Muscle of leg (tissue), 11 donors: ENCODE measurements around the gene JAZF1. TPM values are rescaled to one million over a fixed set of nuclear protein-coding genes. Genes with fewer than 3 reads are reported as not detected.

ENCODE experiments used
- DNase-seq: peaks from one replicate; pipeline ENCODE4 v3.0.0; 2013
- H3K27ac ChIP-seq: one replicate; pipeline ENCODE4 v1.5.1; 2013; ENCODE audit warnings: mild to moderate bottlenecking, low read length, control low read depth
- H3K27me3 ChIP-seq: one replicate; pipeline ENCODE4 v1.6.1; 2013; ENCODE audit warnings: low read length; ENCODE audit not compliant: control insufficient read depth, insufficient read depth
- H3K36me3 ChIP-seq: one replicate; pipeline ENCODE4 v1.6.1; 2013; ENCODE audit warnings: low read length; ENCODE audit not compliant: control insufficient read depth, insufficient read depth
- H3K4me1 ChIP-seq: one replicate; pipeline ENCODE4 v1.6.1; 2013; ENCODE audit warnings: low read length; ENCODE audit not compliant: control insufficient read depth, insufficient read depth
- H3K4me3 ChIP-seq: one replicate; pipeline ENCODE4 v1.5.1; 2013; ENCODE audit warnings: low read length, control low read depth
- H3K9me3 ChIP-seq: replicated peaks from 2 replicates; pipeline ENCODE4 v1.6.1; 2013; ENCODE audit warnings: low read depth, low read length; ENCODE audit not compliant: control insufficient read depth
- whole genome bisulfite sequencing: methylation state at CpG from one replicate; pipeline ENCODE4 v1.1.5; 2013; ENCODE audit warnings: missing lambda C conversion rate; ENCODE audit not compliant: insufficient coverage; 5-methylcytosine and 5-hydroxymethylcytosine counted together
- polyA plus RNA-seq, 8 donors: library from polyadenylated mRNA; unstranded; fragments of 120-200 nt; gene quantifications; one replicate each; pipeline versions ENCODE4 v1.2.1 to v1.2.3, GENCODE V29; 2013; ENCODE audit warnings: inconsistent platforms in 1 of 8, low replicate concordance in 1 of 8; ENCODE audit not compliant: insufficient read length in 8 of 8, insufficient read depth in 1 of 8
- total RNA-seq: library from RNA; stranded (reverse); fragments of 120-200 nt; gene quantifications from one replicate; pipeline ENCODE4 v1.2.4, GENCODE V29; 2013

JAZF1 gene
- total and polyA plus RNA-seq, 9 donors: 12.7 to 30.3 (median 28.1) TPM

- Histone ChIP-seq H3K4me3 (no peak overlapping the region), H3K9me3 (no peaks in the 10 kb centered on the region), H3K27me3 (no peaks in the 10 kb centered on the region), H3K4me1 (peaks cover 2% of the 10 kb centered on the region), H3K27ac (no peak overlapping the region), H3K36me3 (no peaks in the 10 kb centered on the region)
- 83% methylated on average over 1 of the region's 2 CpGs for WGBS
- peak; percentile 41 for DNase-seq
Measured at GRCh38 chr7:27994639-27995038, 186.0 kb downstream of the JAZF1 start.

DNA sequence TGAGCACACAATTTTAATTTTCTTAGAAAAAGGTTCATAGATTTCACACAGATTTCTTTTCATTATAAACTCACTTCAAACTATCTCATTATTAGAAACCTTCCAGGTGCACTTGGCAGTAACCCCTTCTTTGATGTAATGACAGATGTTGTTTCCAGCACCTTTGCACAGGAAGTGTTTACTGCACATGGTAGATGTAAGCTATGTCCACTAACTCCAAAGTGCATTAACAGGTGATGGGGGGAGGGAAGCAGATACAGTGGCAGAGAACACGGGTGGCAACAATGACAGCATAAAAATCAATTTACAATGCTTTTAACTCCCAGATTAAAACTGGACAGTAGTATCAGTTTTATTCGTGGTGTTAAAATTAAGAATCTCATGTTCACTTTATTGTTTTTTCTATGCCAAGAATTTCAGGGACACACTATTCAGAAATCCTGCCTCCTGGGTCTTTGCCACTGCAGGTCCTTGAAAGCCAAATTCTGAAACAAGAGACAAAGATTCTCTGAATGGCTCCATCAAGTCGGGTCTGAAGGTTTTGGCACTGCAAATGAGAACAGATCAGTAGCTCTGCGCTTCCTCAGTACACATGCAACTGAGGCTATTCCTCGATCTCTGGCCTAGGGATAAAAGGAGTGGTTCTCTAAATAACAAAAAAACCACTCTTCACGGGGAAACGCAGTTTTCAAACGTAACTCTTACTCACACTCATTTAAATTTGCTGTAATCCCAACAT is 187.7 kb downstream of the JAZF1 start:
- no peaks in the 10 kb centered on the region for H3K27me3 ChIP-seq
- H3K36me3 ChIP-seq: no peaks in the 10 kb centered on the region
- H3K4me3 ChIP-seq: no peak overlapping the region
- H3K4me1 ChIP-seq: peaks cover 2% of the 10 kb centered on the region
- no peaks in the 10 kb centered on the region for H3K9me3 ChIP-seq
- no peak overlapping the region for H3K27ac ChIP-seq
- no CpG with 5 or more reads among the region's 8 CpGs for WGBS
- peak; percentile 64 for DNase-seq

GRCh38 chr7:27992097-27992496 is 188.5 kb downstream of the JAZF1 start:
- no peaks in the 10 kb centered on the region for H3K27me3 ChIP-seq
- peaks cover 2% of the 10 kb centered on the region for H3K4me1 ChIP-seq
- H3K27ac ChIP-seq: no peak overlapping the region
- peak; percentile 38 for DNase-seq
- no CpG with 5 or more reads among the region's 4 CpGs for WGBS
- no peak overlapping the region for H3K4me3 ChIP-seq
- no peaks in the 10 kb centered on the region for H3K36me3 ChIP-seq
- H3K9me3 ChIP-seq: no peaks in the 10 kb centered on the region

DNA sequence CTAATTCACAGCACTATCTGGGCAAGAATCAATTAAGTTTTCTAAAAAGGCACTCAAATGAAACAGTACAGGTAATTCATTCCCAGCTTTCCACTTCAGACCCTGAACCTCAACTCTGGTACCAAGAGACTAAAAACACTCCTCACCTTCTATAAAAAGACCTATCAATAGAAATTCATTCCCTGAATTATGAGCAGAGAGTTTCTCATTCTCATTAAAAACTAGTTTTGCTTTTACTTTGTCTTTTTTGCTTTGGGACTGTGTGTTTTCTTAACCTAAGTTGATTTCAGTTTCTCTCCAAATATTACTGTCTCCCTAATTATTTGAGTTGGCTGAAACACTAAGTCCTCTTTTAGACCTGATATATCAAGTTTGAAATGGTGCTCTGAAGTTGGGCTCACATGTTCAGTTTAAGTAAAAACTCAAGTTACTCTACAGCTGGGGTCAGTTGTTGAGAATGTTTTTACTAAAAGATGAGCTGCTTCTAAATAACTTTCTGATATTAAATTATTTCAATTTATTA is 189.5 kb downstream of the JAZF1 start:
- Histone ChIP-seq H3K4me3 (no peak overlapping the region), H3K9me3 (no peaks in the 10 kb centered on the region), H3K4me1 (peaks cover 2% of the 10 kb centered on the region), H3K36me3 (no peaks in the 10 kb centered on the region), H3K27me3 (no peaks in the 10 kb centered on the region), H3K27ac (no peak overlapping the region)
- no peak for DNase-seq

DNA sequence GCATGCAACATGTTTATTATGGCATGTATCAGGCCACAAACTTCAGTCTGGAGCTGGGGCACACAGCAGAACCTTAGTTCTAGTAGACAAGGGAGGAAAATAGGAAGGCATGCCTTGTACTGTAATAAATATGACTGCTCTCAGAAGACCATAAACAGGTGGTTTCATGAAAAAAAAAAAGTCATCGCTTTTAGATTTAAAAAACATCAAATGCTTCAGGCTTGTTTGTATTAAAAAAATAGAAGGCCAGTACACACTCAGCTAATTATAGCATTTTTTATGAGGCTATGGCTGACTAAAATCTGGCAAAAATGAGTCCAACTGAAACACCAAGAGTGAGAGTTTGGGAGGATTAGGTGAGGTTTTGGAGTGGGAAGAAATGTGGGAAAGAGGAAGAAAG is 204.1 kb downstream of the JAZF1 start:
- WGBS: no CpG with 5 or more reads among the region's 1 CpG
- Histone ChIP-seq H3K27me3 (no peaks in the 10 kb centered on the region), H3K4me3 (no peak overlapping the region), H3K4me1 (no peaks in the 10 kb centered on the region), H3K9me3 (peaks cover 7% of the 10 kb centered on the region), H3K27ac (no peak overlapping the region), H3K36me3 (no peaks in the 10 kb centered on the region)
- no peak for DNase-seq

- Histone ChIP-seq H3K4me1 (no peaks in the 10 kb centered on the region), H3K36me3 (no peaks in the 10 kb centered on the region), H3K27me3 (no peaks in the 10 kb centered on the region), H3K4me3 (no peak overlapping the region), H3K27ac (no peak overlapping the region), H3K9me3 (peaks cover 7% of the 10 kb centered on the region)
- DNase-seq: no peak
- WGBS: 90% methylated on average over 3 of the region's 3 CpGs
Measured at GRCh38 chr7:27973625-27974024, 207.0 kb downstream of the JAZF1 start.

GRCh38 chr7:27972276-27972675 is 208.3 kb downstream of the JAZF1 start:
- Histone ChIP-seq H3K9me3 (peaks cover 4% of the 10 kb centered on the region), H3K27me3 (no peaks in the 10 kb centered on the region), H3K4me3 (no peak overlapping the region), H3K36me3 (no peaks in the 10 kb centered on the region), H3K4me1 (no peaks in the 10 kb centered on the region), H3K27ac (no peak overlapping the region)
- no CpG with 5 or more reads among the region's 2 CpGs for WGBS
- DNase-seq: no peak

GRCh38 chr7:27971171-27971812 is 209.3 kb downstream of the JAZF1 start:
- Histone ChIP-seq H3K27me3 (no peaks in the 10 kb centered on the region), H3K36me3 (no peaks in the 10 kb centered on the region), H3K4me1 (no peaks in the 10 kb centered on the region), H3K27ac (no peak overlapping the region), H3K4me3 (no peak overlapping the region), H3K9me3 (no peaks in the 10 kb centered on the region)
- WGBS: 57% methylated on average over 11 of the region's 12 CpGs
- no peak for DNase-seq

DNA sequence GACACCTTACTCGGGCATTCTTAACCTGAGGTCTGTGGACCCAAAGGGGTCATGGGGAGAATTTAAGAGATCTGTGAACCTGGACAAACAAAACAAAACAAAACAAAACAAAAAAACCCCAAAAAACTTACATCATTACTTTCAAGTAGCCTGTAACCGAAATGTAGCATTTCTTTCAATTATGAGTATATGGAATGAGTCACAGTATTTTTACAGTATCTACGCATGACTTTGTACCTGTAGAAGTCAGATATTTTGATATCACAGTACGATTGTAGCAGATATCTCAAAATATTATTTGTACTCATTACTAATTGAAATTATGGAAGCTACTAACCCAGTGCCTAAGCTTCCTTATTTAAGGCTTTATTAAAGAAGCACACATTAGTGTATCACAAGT is 210.2 kb downstream of the JAZF1 start:
- Histone ChIP-seq H3K4me1 (peaks cover 2% of the 10 kb centered on the region), H3K27ac (no peak overlapping the region), H3K9me3 (no peaks in the 10 kb centered on the region), H3K4me3 (no peak overlapping the region), H3K27me3 (no peaks in the 10 kb centered on the region), H3K36me3 (no peaks in the 10 kb centered on the region)
- no CpG with 5 or more reads among the region's 4 CpGs for WGBS
- DNase-seq: no peak

DNA sequence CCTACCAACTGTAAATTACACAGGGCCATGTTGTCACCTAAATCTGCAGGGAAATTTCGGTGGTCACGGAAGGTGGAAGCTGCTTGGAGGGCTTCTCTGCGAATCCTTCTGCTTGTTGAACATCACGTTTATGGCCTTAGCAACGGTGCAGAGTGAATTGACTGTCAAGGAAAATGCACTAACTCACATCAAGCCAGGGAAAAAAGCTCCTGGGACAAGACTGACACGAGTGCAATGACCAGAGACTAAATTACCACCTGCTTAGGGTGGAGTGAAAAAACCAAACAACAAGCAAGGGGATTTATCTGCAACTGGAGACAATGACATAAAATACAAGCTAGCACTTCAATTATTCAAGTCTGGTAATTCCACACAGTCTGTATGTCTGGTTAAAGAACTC is 211.2 kb downstream of the JAZF1 start:
- no peaks in the 10 kb centered on the region for H3K36me3 ChIP-seq
- DNase-seq: no peak
- no peaks in the 10 kb centered on the region for H3K9me3 ChIP-seq
- WGBS: 59% methylated on average over 5 of the region's 6 CpGs
- H3K4me3 ChIP-seq: no peak overlapping the region
- H3K27me3 ChIP-seq: no peaks in the 10 kb centered on the region
- H3K4me1 ChIP-seq: peaks cover 2% of the 10 kb centered on the region
- no peak overlapping the region for H3K27ac ChIP-seq
